HG03432 (cell line): ENCODE results near the gene SEC14L1.
"Not testable (repeated sequence)": the region's sequence is repeated elsewhere in the genome, so short reads cannot be mapped to it uniquely, and the experiment has no call there.

Experiments
- ATAC-seq: cut with Tn5 transposase; IDR thresholded peaks from one replicate; pipeline ENCODE4 v1.9.1; 2021; ENCODE audit warnings: mild to moderate bottlenecking, moderate library complexity; ENCODE audit not compliant: unreplicated experiment

The SEC14L1 gene

GRCh38 chr17:77115947-77116346 lies 24.8 kb upstream of the SEC14L1 start:
- ATAC-seq: no peak

GRCh38 chr17:77116371-77116860 lies 24.4 kb upstream of the SEC14L1 start:
- no peak for ATAC-seq

- ATAC-seq: no peak
These were observed 23.4 kb upstream of the SEC14L1 start for GRCh38 chr17:77117415-77117814.

GRCh38 chr17:77118251-77118928 lies 22.4 kb upstream of the SEC14L1 start:
- ATAC-seq: no peak

GRCh38 chr17:77119668-77120301 lies 21.0 kb upstream of the SEC14L1 start:
- ATAC-seq: no peak

- ATAC-seq: no peak
These were observed 19.9 kb upstream of the SEC14L1 start for GRCh38 chr17:77120868-77121267.

- no peak for ATAC-seq
These were observed 16.4 kb upstream of the SEC14L1 start for GRCh38 chr17:77124192-77124889.

- ATAC-seq: no peak
These were observed 15.3 kb upstream of the SEC14L1 start for GRCh38 chr17:77125432-77125901.

- ATAC-seq: no peak
These were observed 14.2 kb upstream of the SEC14L1 start for GRCh38 chr17:77126519-77126918.

- no peak for ATAC-seq
These were observed 12.9 kb upstream of the SEC14L1 start for GRCh38 chr17:77127735-77128361.

- no peak for ATAC-seq
These were observed 11.7 kb upstream of the SEC14L1 start for GRCh38 chr17:77128896-77129567.

- no peak for ATAC-seq
These were observed 11.0 kb upstream of the SEC14L1 start for GRCh38 chr17:77129568-77130301.

- ATAC-seq: no peak
These were observed 10.2 kb upstream of the SEC14L1 start for GRCh38 chr17:77130525-77130924.

- ATAC-seq: no peak
These were observed 8.9 kb upstream of the SEC14L1 start for GRCh38 chr17:77131904-77132303.

- no peak for ATAC-seq
These were observed 8.2 kb upstream of the SEC14L1 start for GRCh38 chr17:77132411-77133086.

GRCh38 chr17:77133087-77133638 lies 7.6 kb upstream of the SEC14L1 start:
- no peak for ATAC-seq

GRCh38 chr17:77136420-77136767 lies 4.4 kb upstream of the SEC14L1 start:
- ATAC-seq: no peak

GRCh38 chr17:77137111-77137510 lies 3.7 kb upstream of the SEC14L1 start:
- no peak for ATAC-seq

GRCh38 chr17:77137886-77138285 lies 2.9 kb upstream of the SEC14L1 start:
- ATAC-seq: not testable (repeated sequence)
